GM12873 (cell line): ENCODE data around the gene NPAS3.
A peak's percentile ranks its signal among the peaks of the same experiment; 100 is the strongest.

Experiments
- TF ChIP-seq, protein P1 (sequence below): IDR thresholded peaks from 2 replicates; pipeline ENCODE4 v1.5.1; 2012; ENCODE audit warnings: low read depth, mild to moderate bottlenecking, moderate library complexity, low read length, control low read depth; ENCODE audit not compliant: insufficient read depth; ENCODE audit errors: missing control alignments

The NPAS3 gene

DNA sequence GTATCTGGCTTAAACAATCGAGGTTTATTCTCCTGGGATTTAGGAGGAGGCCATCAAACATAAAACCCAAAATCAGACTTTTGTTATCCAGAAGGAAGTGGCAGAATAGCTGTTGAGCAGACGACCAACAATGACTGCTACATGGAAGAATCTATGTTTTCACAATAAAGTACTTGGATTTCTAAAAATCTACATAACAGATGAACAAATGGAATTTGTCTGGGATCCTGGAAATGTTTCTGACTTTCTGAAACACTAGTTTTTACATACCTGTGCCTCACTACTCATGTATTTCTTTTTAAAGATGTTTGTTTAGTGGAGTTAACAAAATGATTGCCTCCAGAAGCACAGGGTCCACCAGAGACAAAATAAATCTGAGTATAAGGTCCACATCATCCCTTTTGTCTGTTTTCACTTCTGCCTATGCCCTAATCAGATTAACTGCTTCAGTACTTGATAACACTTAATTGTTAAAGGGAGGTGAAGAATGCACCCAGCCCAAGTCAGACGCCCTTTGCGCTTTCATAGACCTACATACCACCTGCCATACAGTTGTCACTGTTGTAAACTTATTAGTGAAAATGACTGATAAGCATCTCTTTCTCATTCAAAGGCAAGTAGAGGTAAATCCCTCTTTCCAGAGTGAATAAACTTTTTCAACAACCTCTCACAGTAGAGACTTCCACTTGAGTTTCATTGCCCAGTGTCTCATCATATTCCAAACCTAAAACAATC, 847.6 kb downstream of the NPAS3 start:
- TF ChIP-seq, protein P1, sequence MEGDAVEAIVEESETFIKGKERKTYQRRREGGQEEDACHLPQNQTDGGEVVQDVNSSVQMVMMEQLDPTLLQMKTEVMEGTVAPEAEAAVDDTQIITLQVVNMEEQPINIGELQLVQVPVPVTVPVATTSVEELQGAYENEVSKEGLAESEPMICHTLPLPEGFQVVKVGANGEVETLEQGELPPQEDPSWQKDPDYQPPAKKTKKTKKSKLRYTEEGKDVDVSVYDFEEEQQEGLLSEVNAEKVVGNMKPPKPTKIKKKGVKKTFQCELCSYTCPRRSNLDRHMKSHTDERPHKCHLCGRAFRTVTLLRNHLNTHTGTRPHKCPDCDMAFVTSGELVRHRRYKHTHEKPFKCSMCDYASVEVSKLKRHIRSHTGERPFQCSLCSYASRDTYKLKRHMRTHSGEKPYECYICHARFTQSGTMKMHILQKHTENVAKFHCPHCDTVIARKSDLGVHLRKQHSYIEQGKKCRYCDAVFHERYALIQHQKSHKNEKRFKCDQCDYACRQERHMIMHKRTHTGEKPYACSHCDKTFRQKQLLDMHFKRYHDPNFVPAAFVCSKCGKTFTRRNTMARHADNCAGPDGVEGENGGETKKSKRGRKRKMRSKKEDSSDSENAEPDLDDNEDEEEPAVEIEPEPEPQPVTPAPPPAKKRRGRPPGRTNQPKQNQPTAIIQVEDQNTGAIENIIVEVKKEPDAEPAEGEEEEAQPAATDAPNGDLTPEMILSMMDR, result no peak

DNA sequence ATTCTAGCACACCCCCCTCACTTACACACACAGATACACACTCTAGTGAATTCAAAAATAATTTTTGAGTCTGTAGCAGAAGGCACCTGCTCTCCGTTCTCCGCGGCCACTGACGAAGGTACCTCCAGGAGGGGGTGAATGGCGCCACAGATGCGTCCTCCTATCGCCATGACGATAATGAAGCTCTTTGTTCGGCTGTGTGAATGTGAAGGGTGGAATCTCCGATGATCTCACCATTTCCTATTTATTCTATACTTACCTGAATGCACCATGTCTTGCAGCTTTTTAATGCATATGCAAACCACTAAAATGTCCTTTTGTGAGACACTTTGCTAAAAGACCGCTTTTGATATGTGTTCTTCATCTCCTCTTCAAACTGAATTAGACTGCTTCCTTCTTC, 849.5 kb downstream of the NPAS3 start:
- TF ChIP-seq, protein P1, result no peak

DNA sequence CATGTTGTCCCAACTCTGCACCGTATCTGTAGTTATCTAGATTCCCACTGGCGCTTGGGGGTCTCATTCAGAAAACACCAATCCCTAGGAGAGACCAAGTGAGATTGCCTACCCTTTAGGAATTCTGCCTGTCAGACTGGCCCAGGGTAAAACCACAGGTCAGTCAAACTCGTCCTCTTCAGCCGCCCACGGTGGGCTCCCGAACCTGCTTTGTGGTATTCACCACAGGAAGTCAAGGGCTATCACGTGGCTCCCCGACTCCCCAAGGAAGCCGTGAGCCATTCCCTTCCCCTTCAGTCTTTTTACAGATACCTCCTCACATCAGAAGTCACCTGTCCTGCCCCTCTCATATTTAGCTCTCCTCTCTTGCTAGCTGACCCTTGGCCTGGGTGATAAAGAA, 852.3 kb downstream of the NPAS3 start:
- TF ChIP-seq, protein P1, result no peak

DNA sequence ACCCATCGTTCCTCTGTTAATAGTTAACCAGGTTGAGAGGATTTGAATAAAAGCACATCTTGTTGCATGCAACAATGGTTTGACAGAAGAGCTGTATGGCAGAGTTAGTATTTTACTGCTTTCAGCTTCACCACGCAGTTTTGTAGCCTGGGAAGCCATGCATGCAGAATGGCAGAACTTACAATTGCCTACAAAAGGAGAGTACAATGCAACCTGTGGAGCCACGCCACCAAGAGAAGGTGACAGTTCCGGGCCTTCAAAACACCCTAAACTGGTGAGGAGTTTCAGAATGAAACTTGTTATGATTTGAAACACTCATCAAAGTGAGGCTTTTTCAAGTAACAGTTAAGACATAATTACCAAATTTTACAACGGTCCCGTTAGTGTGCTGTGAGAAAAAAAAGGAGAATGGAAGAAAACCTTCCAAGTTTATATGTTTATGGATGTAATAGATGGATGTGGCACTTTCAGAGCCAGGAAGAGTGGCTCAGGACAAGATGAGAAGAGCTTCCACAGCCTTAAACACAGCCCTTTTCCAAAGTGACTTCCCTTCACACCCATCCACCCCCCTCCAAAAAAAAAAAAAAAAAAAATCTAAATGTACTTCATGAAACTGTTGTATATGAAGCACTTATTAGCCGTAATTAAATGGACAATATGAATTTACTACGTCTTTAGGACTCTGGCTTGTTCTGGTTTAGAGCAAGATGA, 853.5 kb downstream of the NPAS3 start:
- TF ChIP-seq, protein P1, result no peak

DNA sequence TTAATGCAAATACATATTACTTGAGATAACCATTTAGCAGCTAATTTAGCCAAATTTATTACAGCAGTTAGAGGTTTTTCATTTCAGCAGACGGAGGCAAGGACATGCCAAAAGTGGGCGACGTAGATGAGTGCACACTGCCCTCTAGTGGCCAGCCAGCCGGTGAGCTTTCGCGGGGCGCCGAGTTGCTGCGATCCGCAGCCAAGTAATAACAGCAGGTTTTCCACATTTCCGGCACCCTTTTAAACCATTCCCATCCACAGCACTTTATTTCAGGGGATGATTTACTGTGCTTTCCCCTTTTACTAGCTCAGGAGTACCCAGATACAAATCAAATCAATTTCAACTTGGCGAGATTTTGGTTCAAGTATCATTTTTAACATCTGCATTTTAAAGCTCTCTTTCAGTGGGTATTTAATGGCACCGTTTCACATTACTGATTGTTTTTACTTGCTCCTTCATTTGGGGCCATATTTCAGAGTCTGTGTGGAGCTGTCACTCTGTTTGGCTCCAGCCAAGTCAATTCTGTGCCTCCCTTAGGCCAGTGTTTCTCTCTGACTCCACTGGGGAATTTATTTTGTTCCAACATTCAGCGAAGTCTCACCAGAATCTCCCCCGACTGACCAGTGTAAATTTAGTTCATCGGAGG, 854.2 kb downstream of the NPAS3 start:
- TF ChIP-seq, protein P1, result peak; percentile 94

DNA sequence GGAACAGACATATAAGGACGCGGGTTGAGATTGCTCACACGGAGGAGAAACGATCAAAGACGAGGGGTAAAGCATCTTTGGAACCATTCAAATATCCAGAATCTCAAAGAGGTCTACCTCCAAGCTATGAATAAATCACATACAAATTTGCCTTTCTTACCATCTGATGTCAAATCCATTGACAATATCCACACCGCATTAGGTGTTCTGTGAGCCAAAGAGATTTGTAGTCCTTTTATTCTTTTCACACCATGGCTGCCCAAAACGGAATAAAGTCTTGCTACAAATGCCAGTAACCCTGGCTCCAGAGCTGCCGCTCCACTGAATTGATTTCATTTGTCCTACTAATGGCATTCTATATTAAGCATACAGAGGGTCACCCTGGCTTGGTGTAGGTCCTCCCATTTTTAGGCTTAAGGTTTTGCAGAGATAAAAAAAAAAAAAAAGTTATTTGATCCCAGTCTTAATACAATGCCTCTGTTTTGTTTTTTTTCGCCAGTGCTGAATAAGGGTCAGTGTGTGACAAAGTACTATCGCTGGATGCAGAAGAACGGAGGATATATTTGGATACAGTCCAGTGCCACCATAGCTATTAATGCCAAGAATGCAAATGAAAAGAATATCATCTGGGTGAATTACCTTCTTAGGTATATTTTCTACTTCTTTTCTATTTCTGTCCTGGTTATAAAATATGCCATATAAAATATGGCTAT, 854.9 kb downstream of the NPAS3 start:
- TF ChIP-seq, protein P1, result no peak
